Ovary (tissue), 3 donors: ENCODE measurements around the gene NEDD4.
"Not testable (repeated sequence)": the region's sequence is repeated elsewhere in the genome, so short reads cannot be mapped to it uniquely, and the experiment has no call there.

Experiments used
- CTCF ChIP-seq, 3 donors: fragments of 450-650 bp in 2 of 3; fragments of 200-600 bp in 1 of 3; IDR thresholded peaks; one replicate each; pipeline versions ENCODE4 v1.5.1 to v1.8.0; 2016 to 2022; ENCODE audit warnings: antibody characterized with exemption in 3 of 3, mild to moderate bottlenecking in 1 of 3
- POLR2A ChIP-seq: fragments of 450-650 bp; IDR thresholded peaks from one replicate; pipeline ENCODE4 v1.6.1; 2017; ENCODE audit warnings: antibody characterized with exemption, mild to moderate bottlenecking, moderate library complexity
- donor health status: DM: no; HTN: no; CAD: no.

- TF ChIP-seq POLR2A; CTCF (IDR thresholded peaks at IDR 0.05): not testable (repeated sequence)
Observed at GRCh38 chr15:56004281-56004680, 10.9 kb upstream of the NEDD4 start.
